ENCODE measurements around the gene NMNAT3. TPM values are rescaled to one million over a fixed set of nuclear protein-coding genes. Genes with fewer than 3 reads are reported as not detected.

NMNAT3 gene
- total RNA-seq, 1 experiment from 2014 or later, result 1.3 TPM

DNA sequence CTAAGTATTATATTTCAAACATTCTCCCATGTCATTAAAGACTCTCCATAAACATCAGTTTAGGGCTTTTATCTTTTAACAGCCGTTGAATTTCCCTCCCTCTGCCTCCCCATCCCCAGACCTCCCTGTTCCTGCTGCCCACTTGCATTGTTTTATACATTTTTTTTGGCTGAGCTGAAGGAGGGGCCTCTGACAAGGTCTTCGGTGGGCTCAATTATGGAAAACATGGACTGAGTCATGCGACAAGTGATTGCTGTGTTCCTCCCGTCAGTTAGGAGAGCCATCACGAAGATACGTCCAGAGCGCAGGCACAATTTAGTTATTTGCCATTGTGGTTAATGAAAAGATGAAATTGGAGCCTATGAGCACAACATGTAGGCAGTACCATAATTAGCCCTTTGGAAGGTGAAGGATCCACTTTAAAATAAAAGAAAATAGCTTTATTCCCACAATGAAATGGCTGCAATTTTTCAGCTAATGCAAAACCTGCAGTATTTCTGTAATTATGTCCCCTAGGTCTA is 12.0 kb upstream of the NMNAT3 start:
- H3T11ph ChIP-seq (ENCODE audit: low read length), result no peak overlapping the region
- no peaks in the 10 kb centered on the region for H4K20me1 ChIP-seq (ENCODE audit: control insufficient read depth, insufficient read depth, insufficient read length)
- TF ChIP-seq, protein P1, sequence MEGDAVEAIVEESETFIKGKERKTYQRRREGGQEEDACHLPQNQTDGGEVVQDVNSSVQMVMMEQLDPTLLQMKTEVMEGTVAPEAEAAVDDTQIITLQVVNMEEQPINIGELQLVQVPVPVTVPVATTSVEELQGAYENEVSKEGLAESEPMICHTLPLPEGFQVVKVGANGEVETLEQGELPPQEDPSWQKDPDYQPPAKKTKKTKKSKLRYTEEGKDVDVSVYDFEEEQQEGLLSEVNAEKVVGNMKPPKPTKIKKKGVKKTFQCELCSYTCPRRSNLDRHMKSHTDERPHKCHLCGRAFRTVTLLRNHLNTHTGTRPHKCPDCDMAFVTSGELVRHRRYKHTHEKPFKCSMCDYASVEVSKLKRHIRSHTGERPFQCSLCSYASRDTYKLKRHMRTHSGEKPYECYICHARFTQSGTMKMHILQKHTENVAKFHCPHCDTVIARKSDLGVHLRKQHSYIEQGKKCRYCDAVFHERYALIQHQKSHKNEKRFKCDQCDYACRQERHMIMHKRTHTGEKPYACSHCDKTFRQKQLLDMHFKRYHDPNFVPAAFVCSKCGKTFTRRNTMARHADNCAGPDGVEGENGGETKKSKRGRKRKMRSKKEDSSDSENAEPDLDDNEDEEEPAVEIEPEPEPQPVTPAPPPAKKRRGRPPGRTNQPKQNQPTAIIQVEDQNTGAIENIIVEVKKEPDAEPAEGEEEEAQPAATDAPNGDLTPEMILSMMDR (conservative IDR thresholded peaks at IDR 0.05), result no peak
- H2AFZ ChIP-seq (ENCODE audit: low read length), result no peak overlapping the region
- no peak overlapping the region for H4K91ac ChIP-seq (ENCODE audit: insufficient read length, low read depth, low read length)
- H3K9ac ChIP-seq (ENCODE audit: extremely low read depth, insufficient read length, low read length), result no peak overlapping the region
- no peak for DNase-seq
- Mint-ChIP-seq H3K27me3 (ENCODE audit: low read depth) (peaks cover 7% of the 10 kb centered on the region; the same call in 1 of the 2 replicates), H3K27ac (no peak overlapping the region), H3K4me3 (no peak overlapping the region), H3K36me3 (ENCODE audit: insufficient read depth in 1 of 3, low read depth in 3 of 3) (no peaks in the 10 kb centered on the region), H3K4me1 (peaks cover 4 to 14% of the 10 kb centered on the region in 2 experiments), H3K9me3 (peaks cover 0 to 3% of the 10 kb centered on the region in 2 experiments; a peak in 1 of 5 replicates)
- H2BK15ac ChIP-seq (ENCODE audit: low read depth, low read length), result no peak overlapping the region
- H3K27ac ChIP-seq (ENCODE audit: insufficient read length, low read depth, low read length), result no peak overlapping the region
- no peak overlapping the region for H4K8ac ChIP-seq (replicated peaks; ENCODE audit: insufficient read length, low read depth, low read length)
- no peak overlapping the region for H2BK120ac ChIP-seq (ENCODE audit: low read depth, low read length, poor library complexity, severe bottlenecking)
- H3K14ac ChIP-seq (ENCODE audit: insufficient read depth, low read length), result no peak overlapping the region
- no peaks in the 10 kb centered on the region for H3K23me2 ChIP-seq (ENCODE audit: insufficient read length, low read depth, low read length, poor library complexity, severe bottlenecking)
- no peak overlapping the region for H3K18ac ChIP-seq (ENCODE audit: insufficient read length, low read depth, low read length)
- H2BK20ac ChIP-seq (ENCODE audit: low read depth, low read length, poor library complexity, severe bottlenecking), result no peak overlapping the region
- no peak overlapping the region for H2BK12ac ChIP-seq (ENCODE audit: insufficient read length, low read depth, low read length)
- H3K4me2 ChIP-seq (ENCODE audit: insufficient read depth, insufficient read length, low read length), result no peak overlapping the region
- H2AK5ac ChIP-seq (ENCODE audit: insufficient read length, low read length), result no peak overlapping the region
- H4K5ac ChIP-seq (ENCODE audit: insufficient read length, low read depth, low read length), result no peak overlapping the region
- H3K23ac ChIP-seq (ENCODE audit: insufficient read length, low read depth, low read length), result no peak overlapping the region
- no peaks in the 10 kb centered on the region for H3K79me2 ChIP-seq (ENCODE audit: insufficient read depth, low read length)
- no peaks in the 10 kb centered on the region for H3K9me3 ChIP-seq (ENCODE audit: control insufficient read depth, low read depth, low read length)
- H3K79me1 ChIP-seq (ENCODE audit: insufficient read depth, low read depth, low read length, poor library complexity, severe bottlenecking), result no peaks in the 10 kb centered on the region
- no CpG with 5 or more reads among the region's 7 CpGs for WGBS (ENCODE audit: extremely low coverage, insufficient read length, low lambda C conversion rate)
- H3K56ac ChIP-seq (ENCODE audit: insufficient read length, low read depth, low read length), result no peak overlapping the region
- no peak overlapping the region for H3K4ac ChIP-seq (ENCODE audit: low read depth, low read length)
- no peaks in the 10 kb centered on the region for H3K27me3 ChIP-seq (ENCODE audit: insufficient read depth, low read length)
- no peak overlapping the region for H2BK5ac ChIP-seq (ENCODE audit: insufficient read length, low read length)
- no peaks in the 10 kb centered on the region for H3K4me1 ChIP-seq (ENCODE audit: insufficient read depth, low read length)
